ENCODE data around the gene ZFP64.

Gene ZFP64

DNA sequence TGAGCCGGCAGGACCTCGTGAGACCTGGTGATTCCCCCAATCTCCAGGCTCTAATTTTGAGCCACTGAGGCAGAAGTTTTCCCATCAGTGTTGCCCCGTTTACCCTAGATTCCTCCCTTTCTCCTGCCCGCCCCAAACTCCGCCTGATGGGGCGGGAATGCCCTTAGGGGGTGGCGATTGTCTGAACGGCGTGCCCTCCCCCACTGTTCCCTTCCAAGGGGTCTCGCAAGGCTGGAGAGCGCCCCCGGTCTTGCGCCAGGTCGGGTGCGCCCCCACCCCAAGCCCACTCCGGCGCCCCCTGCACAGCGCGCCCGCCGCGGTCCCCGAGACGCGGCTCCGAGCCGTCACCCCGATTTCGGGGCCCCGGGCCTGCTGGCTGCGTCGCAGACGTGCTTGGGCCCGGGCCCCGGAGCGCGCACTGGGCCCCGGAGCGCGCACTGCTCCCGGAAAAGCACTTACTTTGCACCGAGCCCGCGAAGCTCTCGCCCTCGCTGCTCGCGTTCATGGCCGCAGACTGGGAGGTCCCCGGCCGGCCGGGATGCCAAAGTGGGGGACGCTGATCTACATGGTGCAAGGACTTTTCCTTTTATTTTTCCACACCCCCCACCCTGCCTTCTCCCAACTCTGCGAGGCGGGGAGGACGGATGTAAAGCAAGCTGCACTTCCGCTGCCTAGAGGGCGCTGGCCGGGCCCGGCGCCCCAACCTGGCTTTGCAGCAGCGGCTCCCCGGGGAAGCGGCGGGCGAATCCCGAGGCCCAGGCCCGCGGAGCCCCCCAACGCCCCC, at the start of gene ZFP64:
Gene ZFP64, minus strand, starts transcription at position 648 of the 784 bp plus-strand sequence. Its CDS starts 143 bp downstream, at position 505.
- TF ChIP-seq, protein P1, sequence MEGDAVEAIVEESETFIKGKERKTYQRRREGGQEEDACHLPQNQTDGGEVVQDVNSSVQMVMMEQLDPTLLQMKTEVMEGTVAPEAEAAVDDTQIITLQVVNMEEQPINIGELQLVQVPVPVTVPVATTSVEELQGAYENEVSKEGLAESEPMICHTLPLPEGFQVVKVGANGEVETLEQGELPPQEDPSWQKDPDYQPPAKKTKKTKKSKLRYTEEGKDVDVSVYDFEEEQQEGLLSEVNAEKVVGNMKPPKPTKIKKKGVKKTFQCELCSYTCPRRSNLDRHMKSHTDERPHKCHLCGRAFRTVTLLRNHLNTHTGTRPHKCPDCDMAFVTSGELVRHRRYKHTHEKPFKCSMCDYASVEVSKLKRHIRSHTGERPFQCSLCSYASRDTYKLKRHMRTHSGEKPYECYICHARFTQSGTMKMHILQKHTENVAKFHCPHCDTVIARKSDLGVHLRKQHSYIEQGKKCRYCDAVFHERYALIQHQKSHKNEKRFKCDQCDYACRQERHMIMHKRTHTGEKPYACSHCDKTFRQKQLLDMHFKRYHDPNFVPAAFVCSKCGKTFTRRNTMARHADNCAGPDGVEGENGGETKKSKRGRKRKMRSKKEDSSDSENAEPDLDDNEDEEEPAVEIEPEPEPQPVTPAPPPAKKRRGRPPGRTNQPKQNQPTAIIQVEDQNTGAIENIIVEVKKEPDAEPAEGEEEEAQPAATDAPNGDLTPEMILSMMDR (IDR thresholded peaks at IDR 0.05; ENCODE audit: low read depth, low read length), result peak; percentile 70
- peak; percentile 41 for DNase-seq (ENCODE audit: extremely low read depth, low read depth)

DNA sequence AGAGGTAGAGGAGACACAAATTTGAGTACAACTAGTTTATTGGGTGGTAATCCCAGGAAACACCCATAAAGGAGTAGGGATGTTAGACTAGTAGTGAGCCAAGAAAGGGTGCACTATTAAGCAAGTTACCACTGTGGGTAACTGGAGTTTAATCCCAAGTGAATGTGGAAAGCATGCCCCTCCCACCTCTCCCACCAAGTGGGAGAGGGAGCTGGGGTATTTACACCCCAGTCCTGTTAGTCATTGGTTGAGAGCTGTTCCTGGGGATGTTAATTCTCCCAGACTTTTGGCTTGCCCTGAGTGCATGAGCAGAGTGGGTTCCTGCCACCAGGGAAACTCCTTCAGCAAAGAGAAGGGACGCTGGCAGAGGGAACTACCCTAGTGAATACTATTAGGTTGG, 49.2 kb upstream of the ZFP64 start:
- TF ChIP-seq, protein P1 (IDR thresholded peaks at IDR 0.05; ENCODE audit: low read depth, low read length), result no peak
- no peak for DNase-seq (ENCODE audit: extremely low read depth, low read depth)

DNA sequence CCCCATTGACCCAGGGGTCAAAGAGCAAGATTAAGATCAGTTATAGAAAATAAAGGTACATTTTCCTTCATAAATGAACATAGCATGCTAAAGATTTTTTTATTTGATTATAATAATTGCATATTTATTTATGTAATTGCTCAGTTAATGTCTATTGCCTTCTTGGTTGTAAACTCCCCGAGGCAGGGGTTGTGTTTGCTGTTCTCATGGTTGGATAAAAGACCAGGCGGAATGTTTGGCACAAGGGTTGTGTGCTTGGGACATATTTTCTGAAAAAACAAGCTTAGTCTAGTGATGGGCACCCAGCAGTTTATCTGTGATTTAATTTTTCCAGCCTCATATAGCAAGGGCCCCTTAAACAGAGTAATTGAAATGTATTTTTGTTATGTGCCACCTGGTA, 47.5 kb upstream of the ZFP64 start:
- DNase-seq (ENCODE audit: extremely low read depth, low read depth), result no peak
- TF ChIP-seq, protein P1 (IDR thresholded peaks at IDR 0.05; ENCODE audit: low read depth, low read length), result no peak

DNA sequence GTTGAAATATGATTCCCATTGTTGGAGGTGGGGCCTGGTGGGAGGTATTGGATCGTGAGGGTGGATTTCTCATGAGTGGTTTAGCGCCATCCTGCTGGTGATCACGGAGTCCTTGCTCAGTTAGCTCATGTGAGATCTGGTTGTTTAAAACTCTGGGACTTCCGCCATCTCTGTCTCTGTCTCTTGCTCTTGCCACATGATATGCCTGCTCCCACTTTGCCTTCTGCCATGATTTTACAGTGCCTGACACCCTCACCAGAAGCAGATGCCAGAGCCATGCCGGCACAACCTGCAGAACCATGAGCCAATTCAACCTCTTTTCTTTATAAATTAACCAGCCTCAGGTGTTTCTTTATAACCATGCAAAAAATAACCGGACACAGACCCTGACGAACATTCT, 44.7 kb upstream of the ZFP64 start:
- no peak for DNase-seq (ENCODE audit: extremely low read depth, low read depth)
- TF ChIP-seq, protein P1 (IDR thresholded peaks at IDR 0.05; ENCODE audit: low read depth, low read length), result no peak

DNA sequence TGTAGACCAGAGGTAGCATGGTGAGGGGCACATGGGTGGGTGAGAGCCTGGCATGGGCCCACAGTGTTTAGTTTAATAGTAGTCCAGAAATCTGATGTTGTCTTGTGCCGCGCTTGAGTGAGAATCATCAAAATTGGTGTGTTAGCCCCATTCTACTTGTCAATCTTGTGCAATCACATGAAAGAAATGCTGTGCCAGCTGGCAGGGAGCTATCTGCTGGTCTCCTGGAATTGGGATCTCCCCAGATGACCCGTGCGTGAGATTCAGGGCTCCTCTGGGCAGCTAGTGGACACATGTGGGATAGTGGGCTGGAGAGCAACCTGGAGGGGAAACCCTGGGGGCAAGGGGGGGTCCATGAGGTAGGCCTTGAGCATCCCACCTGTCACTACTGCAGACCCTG, 43.5 kb upstream of the ZFP64 start:
- no peak for DNase-seq (ENCODE audit: extremely low read depth, low read depth)
- TF ChIP-seq, protein P1 (IDR thresholded peaks at IDR 0.05; ENCODE audit: low read depth, low read length), result no peak

DNA sequence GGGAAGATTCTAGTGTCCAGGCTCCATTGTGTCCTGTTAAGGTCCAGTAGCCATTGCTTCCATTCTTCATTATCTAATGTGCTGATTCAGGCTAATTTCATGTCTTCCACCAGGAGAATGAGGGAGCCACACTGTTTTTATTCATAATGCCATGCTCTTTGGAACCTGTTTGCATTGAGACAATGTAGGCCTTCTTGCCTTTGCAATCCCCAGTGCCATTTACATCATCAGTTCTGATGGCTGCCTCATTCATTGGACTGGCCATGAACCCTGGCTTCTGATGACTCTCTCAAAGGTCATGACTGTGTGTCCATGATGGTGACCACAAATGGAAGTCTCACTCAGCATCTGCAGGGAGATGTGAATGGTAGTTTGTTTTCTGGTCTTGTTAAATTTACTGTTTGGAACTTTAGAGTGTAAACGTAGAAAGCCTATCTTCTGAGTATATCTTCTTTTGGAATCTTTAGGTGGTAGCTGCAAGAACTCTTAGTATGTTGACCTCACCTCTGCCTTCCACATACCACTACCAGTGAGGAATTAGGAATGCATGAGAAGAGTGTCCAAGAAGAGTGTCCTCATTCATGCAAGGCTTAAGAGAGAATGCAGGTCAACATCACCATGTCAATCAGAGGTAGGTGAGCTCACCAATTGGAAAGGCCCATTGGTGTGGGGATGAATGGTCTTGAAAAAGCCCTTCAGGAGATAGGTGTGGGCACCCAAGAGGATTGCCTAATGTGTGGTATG, 42.9 kb upstream of the ZFP64 start:
- TF ChIP-seq, protein P1 (IDR thresholded peaks at IDR 0.05; ENCODE audit: low read depth, low read length), result no peak

DNA sequence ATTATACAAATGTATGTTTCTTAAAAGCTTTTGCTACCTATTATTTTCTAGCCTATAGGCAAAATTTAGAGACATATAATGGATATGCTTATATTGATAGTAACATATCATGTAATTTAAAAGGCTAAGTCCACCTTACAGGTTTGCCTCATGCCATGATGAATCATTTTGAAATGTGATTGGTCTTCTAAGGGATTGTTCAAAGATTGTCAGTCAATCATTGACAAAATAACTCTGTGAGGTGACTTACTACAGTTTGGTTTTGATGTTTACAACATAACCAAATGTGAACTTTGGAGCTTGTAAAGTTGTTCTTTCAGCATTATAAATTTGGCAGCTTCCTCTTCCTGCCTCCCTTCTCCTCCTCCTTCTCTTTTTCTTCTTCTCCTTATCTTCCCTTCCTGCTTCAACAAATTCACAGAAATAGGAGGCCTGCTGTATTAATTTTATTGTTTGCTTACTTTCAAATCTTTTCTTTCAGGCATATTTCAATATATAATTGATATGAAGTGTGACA, 39.7 kb upstream of the ZFP64 start:
- TF ChIP-seq, protein P1 (IDR thresholded peaks at IDR 0.05; ENCODE audit: low read depth, low read length), result no peak
- DNase-seq (ENCODE audit: extremely low read depth, low read depth), result no peak

More for the DNA sequence above, 42.9 kb upstream of the ZFP64 start:
- DNase-seq (ENCODE audit: extremely low read depth, low read depth), result no peak
